Lung (tissue), 12 donors: ENCODE results near the gene LPAR1. TPM values are rescaled to one million over a fixed set of nuclear protein-coding genes. Genes with fewer than 3 reads are reported as not detected.

Source experiments
- ATAC-seq: fragments of 200-7000 bp; cut with Tn5 transposase; one replicate; pipeline ENCODE4 v1.9.1; 2020; ENCODE audit warnings: moderate number of reproducible peaks; ENCODE audit not compliant: insufficient read depth, low FRiP score
- DNase-seq, 3 donors: peaks; one replicate each; pipeline ENCODE4 v3.0.0-alpha.2; 2013 to 2017
- H3K27ac ChIP-seq, 2 donors: one replicate each; pipeline ENCODE4 v1.5.1; 2013; ENCODE audit warnings: mild to moderate bottlenecking in 2 of 2, moderate library complexity in 2 of 2, control low read depth in 1 of 2, inconsistent platforms in 1 of 2, low read depth in 1 of 2, low read length in 1 of 2
- H3K27me3 ChIP-seq, 3 donors: one replicate each; pipeline ENCODE4 v1.5.1; 2013; ENCODE audit warnings: low read length in 2 of 3; ENCODE audit not compliant: control insufficient read depth in 3 of 3, insufficient read depth in 3 of 3
- H3K36me3 ChIP-seq, 4 donors: one replicate each; pipeline ENCODE4 v1.5.1; 2013; ENCODE audit warnings: low read length in 4 of 4, mild to moderate bottlenecking in 1 of 4, moderate library complexity in 1 of 4; ENCODE audit not compliant: control insufficient read depth in 4 of 4, insufficient read depth in 4 of 4
- H3K4me1 ChIP-seq, 5 donors: one replicate each; pipeline ENCODE4 v1.5.1; 2013; ENCODE audit warnings: low read length in 5 of 5, mild to moderate bottlenecking in 2 of 5, moderate library complexity in 1 of 5; ENCODE audit not compliant: control insufficient read depth in 5 of 5, insufficient read depth in 5 of 5
- H3K4me3 ChIP-seq: one replicate; pipeline ENCODE4 v1.5.1; 2013; ENCODE audit warnings: mild to moderate bottlenecking, control low read depth, moderate library complexity
- H3K9ac ChIP-seq, 2 donors: one replicate each; pipeline ENCODE4 v1.5.1; 2013; ENCODE audit warnings: low read length in 2 of 2, control low read depth in 1 of 2; ENCODE audit not compliant: insufficient read depth in 1 of 2
- H3K9me3 ChIP-seq, 4 donors: one replicate each; pipeline ENCODE4 v1.5.1; 2013; ENCODE audit warnings: low read length in 3 of 4, mild to moderate bottlenecking in 1 of 4, moderate library complexity in 1 of 4; ENCODE audit not compliant: control insufficient read depth in 4 of 4, insufficient read depth in 3 of 4
- CTCF ChIP-seq: IDR thresholded peaks from 2 replicates; pipeline ENCODE4 v1.5.1; 2012; ENCODE audit warnings: mild to moderate bottlenecking; ENCODE audit errors: control extremely low read depth, extremely low read depth
- WGBS, 2 donors: extraction: QIAGEN DNeasy Blood & Tissue Kit; methylation state at CpG; one replicate each; pipeline ENCODE4 v1.1.7; 2013; 5-methylcytosine and 5-hydroxymethylcytosine counted together
- polyA plus RNA-seq, 2 donors: library from polyadenylated mRNA; stranded (reverse); fragments of 200-250 nt; gene quantifications; one replicate each; pipeline ENCODE4 v1.2.1, GENCODE V29; 2013
- total RNA-seq, 2 donors: library from RNA; depleted of rRNA in 1 of 2; stranded (reverse); fragments of >200 nt in 1 of 2; gene quantifications; one replicate each; pipeline ENCODE4 v1.2.1, GENCODE V29; 2014 to 2021
- donor health status: control.
- donor health status: control.
- donor health status: Bipolar disorder and iron deficiency.
- donor health status: healthy.
- donor health status: DM: yes; HTN: yes; CAD: no.

Gene LPAR1
- total and polyA plus RNA-seq, 4 donors = 5.2 to 47.6 (median 23.3) TPM

- peaks cover 0 to 8% (median 0%) of the 10 kb centered on the region in 4 donors for H3K9me3 ChIP-seq
- WGBS, 2 donors = 77 to 84% methylated on average over 2 of the region's 2 CpGs
- no peak overlapping the region for H3K4me3 ChIP-seq
- no peaks in the 10 kb centered on the region for H3K27me3 ChIP-seq
- no peak overlapping the region for H3K27ac ChIP-seq
- DNase-seq (no peak), ATAC-seq (no peak)
- H3K4me1 ChIP-seq = no peaks in the 10 kb centered on the region
- no peak for TF ChIP-seq CTCF
- H3K9ac ChIP-seq = no peak overlapping the region
- peaks cover 0 to 4% (median 0%) of the 10 kb centered on the region in 4 donors for H3K36me3 ChIP-seq
Observed at GRCh38 chr9:110984890-110985437, 53.3 kb downstream of the LPAR1 start.

GRCh38 chr9:110980261-110980660 is 58.0 kb downstream of the LPAR1 start:
- DNase-seq (no peak), ATAC-seq (no peak)
- no peak for TF ChIP-seq CTCF
- no peak overlapping the region for H3K4me3 ChIP-seq
- no peaks in the 10 kb centered on the region for H3K9me3 ChIP-seq
- H3K27ac ChIP-seq = no peak overlapping the region
- H3K27me3 ChIP-seq = no peaks in the 10 kb centered on the region
- no peak overlapping the region for H3K9ac ChIP-seq
- peaks cover 0 to 21% (median 2%) of the 10 kb centered on the region in 5 donors for H3K4me1 ChIP-seq
- WGBS, 2 donors = 60 to 67% methylated on average over 3 of the region's 3 CpGs
- peaks cover 0 to 4% (median 0%) of the 10 kb centered on the region in 4 donors for H3K36me3 ChIP-seq

GRCh38 chr9:110979636-110980035 is 58.6 kb downstream of the LPAR1 start:
- Histone ChIP-seq H3K4me1 (peaks cover 0 to 24% (median 2%) of the 10 kb centered on the region in 5 donors), H3K4me3 (no peak overlapping the region), H3K9me3 (no peaks in the 10 kb centered on the region), H3K27me3 (no peaks in the 10 kb centered on the region), H3K9ac (no peak overlapping the region), H3K27ac (no peak overlapping the region), H3K36me3 (peaks cover 0 to 4% (median 0%) of the 10 kb centered on the region in 4 donors)
- ATAC-seq (no peak), DNase-seq (no peak)
- TF ChIP-seq CTCF = no peak

- H3K4me3 ChIP-seq = no peak overlapping the region
- peaks cover 0 to 26% (median 2%) of the 10 kb centered on the region in 5 donors for H3K4me1 ChIP-seq
- TF ChIP-seq CTCF = no peak
- H3K36me3 ChIP-seq = peaks cover 0 to 4% (median 0%) of the 10 kb centered on the region in 4 donors
- H3K9me3 ChIP-seq = no peaks in the 10 kb centered on the region
- WGBS, 2 donors = 81 to 93% methylated on average over 3 of the region's 3 CpGs
- H3K27ac ChIP-seq = no peak overlapping the region
- no peak overlapping the region for H3K9ac ChIP-seq
- H3K27me3 ChIP-seq = no peaks in the 10 kb centered on the region
- DNase-seq (no peak), ATAC-seq (no peak)
Observed at GRCh38 chr9:110978516-110978915, 59.8 kb downstream of the LPAR1 start.
